Measurements from ENCODE around the gene SEMA3G. TPM values are rescaled to one million over a fixed set of nuclear protein-coding genes. Genes with fewer than 3 reads are reported as not detected.

SEMA3G gene
- under 0.01 TPM in 2 replicates for total RNA-seq

DNA sequence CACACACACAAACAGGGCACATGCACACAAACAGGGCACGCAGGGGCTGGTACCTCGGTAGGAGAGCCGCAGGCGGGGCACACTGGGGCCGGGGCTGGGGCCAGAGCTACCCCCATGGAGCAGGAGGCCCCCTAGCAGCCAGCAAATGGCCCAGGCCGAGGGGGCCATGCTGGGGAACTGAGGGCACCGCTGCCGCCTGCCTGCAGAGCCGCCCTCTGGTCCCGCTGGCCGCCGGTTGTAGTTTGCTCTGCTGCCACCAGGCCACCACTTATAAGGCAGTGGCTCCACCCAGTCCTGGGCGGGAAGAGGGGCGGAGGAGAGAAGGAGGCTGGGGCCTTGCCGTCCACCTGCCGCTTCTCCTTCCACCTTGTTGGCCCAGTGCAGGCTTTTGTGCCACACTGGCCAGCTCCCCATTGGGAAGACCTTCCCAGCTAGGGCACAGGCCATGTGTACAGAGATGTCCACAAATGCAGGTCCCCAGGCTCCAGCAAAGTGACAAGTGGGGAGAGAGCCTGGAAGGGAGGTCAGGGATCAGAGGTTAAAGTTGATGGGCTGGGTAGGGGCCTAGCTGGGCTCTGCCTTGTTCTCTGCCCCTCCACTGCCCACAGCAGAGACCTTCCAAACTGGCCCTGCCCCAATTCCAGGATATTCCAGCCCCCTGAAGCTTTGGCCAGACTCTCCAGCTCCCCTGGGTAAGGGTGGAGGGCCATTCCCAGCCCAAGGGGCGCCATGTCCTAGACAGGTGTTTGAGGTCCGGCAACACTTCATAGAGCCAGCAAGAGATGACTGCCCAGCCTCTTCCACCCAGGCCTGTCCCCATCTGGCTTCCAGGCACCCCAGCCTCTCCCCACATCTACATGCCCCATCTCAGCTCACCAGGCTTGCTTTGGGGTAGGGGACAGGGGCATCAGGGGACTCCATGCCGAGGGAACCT, at the start of gene SEMA3G:
Gene SEMA3G, minus strand, starts transcription at position 244 of the 934 bp plus-strand sequence. Its CDS starts 76 bp downstream, at position 168.

GRCh38 chr3:52455283-52456168, 10.6 kb upstream of the SEMA3G start, which contains the start of gene NISCH:
NISCH (plus strand) TSS chr3:52455604; CDS start chr3:52455642, 38 bp downstream.

DNA sequence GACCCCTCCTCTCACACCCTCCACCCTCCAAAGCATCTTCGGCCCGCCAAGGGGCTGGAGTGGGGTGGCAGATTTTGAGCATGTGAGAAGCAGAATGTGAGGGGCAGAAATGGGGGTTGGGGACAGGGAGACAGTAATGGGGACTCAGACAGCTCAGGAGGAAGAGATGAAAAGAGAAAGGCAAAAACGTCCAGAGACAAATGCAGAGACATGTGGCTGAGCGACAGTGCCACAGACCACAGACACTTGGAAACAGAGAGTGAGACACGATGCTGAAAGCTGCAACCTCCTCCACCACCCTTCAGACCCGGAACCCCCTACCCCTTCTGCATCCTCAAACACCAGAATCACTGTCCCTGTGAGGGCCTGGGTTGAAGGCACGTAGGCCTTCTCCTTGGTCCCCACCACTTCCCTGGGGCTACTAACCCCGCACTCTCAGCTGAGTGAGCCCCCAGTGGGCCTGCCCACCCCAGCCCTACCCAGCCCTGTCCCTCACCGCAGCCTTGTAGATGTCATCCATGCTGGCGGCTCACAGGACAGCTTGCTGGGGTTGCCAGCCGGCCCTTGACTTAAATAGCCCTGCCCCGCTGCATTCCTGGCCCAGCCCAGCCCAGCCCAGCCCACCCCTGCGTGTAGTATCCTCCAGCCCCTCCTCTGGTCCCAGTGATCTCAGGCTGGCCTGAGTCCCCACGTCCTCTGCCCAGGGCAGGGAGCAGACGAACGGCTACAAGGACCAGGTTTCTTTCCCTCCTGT, 8.8 kb upstream of the SEMA3G start, which contains the start of gene TNNC1:
Gene TNNC1, minus strand, starts transcription at position 546 of the 754 bp plus-strand sequence. Its CDS starts 26 bp downstream, at position 520.

Other genes starting within 250 kb of the SEMA3G start
- 56.4 and 69.8 TPM in 2 replicates for gene ALAS1, start 246.9 kb downstream of the SEMA3G start, total RNA-seq
- not detected in 2 replicates for gene TLR9, start 219.5 kb downstream of the SEMA3G start, total RNA-seq
- gene TWF2, start 205.9 kb downstream of the SEMA3G start, total RNA-seq: 137 and 179 TPM in 2 replicates
- gene PPM1M, start 199.3 kb downstream of the SEMA3G start, total RNA-seq: 19.5 and 27.4 TPM in 2 replicates
- gene WDR82, start 166.5 kb downstream of the SEMA3G start, total RNA-seq: 39.4 and 72.7 TPM in 2 replicates
- 15.5 and 16.4 TPM in 2 replicates for gene GLYCTK, start 157.3 kb downstream of the SEMA3G start, total RNA-seq
- 7.0 and 7.7 TPM in 2 replicates for gene DNAH1, start 128.8 kb downstream of the SEMA3G start, total RNA-seq
- gene BAP1, start 35.1 kb downstream of the SEMA3G start, total RNA-seq: 56.9 and 70.0 TPM in 2 replicates
- 2.8 and 6.2 TPM in 2 replicates for gene PHF7, start 34.4 kb downstream of the SEMA3G start, total RNA-seq
- 2.0 TPM in 1 of 2 replicates, not detected in the other for gene TNNC1, start 8.9 kb upstream of the SEMA3G start, total RNA-seq
- gene NISCH, start 10.5 kb upstream of the SEMA3G start, total RNA-seq: 50.3 and 57.0 TPM in 2 replicates
- under 0.01 and 0.57 TPM in 2 replicates for gene STAB1, start 50.2 kb upstream of the SEMA3G start, total RNA-seq
- gene NT5DC2, start 88.8 kb upstream of the SEMA3G start, total RNA-seq: 57.3 and 68.6 TPM in 2 replicates
- gene UQCC5, start 91.5 kb upstream of the SEMA3G start, total RNA-seq: 0.88 and 7.3 TPM in 2 replicates
- 86.4 and 93.6 TPM in 2 replicates for gene PBRM1, start 240.8 kb upstream of the SEMA3G start, total RNA-seq
- gene GNL3, start 240.9 kb upstream of the SEMA3G start, total RNA-seq: 134 and 171 TPM in 2 replicates